ENCODE data around the gene RASGRF1.

The RASGRF1 gene

DNA sequence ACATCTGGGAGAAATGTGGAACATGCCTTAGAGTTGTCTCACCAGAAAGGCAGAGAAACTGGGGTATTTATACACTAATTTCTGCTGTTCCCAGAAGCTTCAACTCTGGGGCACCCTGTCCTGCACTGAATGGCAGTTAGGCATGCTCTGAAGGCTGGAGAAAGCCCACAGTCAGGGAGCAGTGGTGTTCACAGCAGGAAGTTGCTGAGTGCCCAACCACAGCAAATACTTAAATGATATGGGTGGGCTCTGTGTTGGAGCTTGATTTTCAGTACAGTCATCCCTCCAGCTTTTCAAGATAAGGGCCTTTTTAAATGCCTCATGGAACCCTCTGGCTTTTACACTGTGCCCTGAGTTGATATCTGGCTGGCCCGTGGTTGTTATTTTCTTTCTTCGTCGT lies 38.7 kb upstream of the RASGRF1 start:
- TF ChIP-seq, protein P1, sequence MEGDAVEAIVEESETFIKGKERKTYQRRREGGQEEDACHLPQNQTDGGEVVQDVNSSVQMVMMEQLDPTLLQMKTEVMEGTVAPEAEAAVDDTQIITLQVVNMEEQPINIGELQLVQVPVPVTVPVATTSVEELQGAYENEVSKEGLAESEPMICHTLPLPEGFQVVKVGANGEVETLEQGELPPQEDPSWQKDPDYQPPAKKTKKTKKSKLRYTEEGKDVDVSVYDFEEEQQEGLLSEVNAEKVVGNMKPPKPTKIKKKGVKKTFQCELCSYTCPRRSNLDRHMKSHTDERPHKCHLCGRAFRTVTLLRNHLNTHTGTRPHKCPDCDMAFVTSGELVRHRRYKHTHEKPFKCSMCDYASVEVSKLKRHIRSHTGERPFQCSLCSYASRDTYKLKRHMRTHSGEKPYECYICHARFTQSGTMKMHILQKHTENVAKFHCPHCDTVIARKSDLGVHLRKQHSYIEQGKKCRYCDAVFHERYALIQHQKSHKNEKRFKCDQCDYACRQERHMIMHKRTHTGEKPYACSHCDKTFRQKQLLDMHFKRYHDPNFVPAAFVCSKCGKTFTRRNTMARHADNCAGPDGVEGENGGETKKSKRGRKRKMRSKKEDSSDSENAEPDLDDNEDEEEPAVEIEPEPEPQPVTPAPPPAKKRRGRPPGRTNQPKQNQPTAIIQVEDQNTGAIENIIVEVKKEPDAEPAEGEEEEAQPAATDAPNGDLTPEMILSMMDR (conservative IDR thresholded peaks at IDR 0.05; ENCODE audit: low read depth, low read length), result no peak
- DNase-seq (ENCODE audit: low read depth), result no peak

DNA sequence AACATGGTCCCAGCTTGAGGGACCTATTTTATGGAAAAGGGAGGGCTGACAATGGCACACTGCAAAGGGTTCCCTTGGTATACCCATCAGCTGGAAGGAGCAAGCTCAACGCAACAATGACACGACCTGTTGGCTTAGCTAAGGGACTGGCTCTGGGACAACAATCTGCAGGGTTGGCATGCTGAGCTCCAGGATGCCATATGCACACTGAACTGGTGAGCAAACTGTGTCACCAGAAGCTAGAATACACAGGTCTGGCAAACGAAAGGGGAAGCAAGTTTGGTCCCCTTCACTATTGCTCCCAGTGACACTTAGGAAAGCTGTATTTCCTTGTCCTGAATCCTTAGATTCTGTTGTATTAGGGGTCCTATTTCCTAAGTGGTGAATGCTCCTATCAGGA lies 38.0 kb upstream of the RASGRF1 start:
- DNase-seq (ENCODE audit: low read depth), result no peak
- TF ChIP-seq, protein P1 (conservative IDR thresholded peaks at IDR 0.05; ENCODE audit: low read depth, low read length), result no peak
- no peak overlapping the region for H3K4me3 ChIP-seq (ENCODE audit: low read length)

More for the DNA sequence above, 38.7 kb upstream of the RASGRF1 start:
- no peak overlapping the region for H3K4me3 ChIP-seq (ENCODE audit: low read length)

DNA sequence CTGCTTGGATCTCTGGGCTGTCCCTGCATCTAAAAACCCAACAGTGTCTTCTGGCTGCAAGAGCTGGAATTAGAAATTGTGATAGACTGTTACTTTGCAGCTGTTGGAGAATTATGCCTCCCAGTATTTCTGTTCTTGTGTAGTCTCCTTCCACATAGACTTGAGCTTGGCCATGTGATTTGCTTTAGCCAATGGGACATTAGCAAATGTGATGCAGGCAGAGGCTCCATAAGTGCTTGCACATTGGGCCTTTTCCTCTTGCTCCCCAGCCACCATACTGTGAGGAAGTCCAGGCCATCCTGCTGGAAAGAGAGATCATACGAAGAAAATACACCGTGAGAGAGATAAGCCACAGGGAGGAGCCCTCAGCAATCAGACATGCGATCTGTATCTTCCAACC lies 33.8 kb upstream of the RASGRF1 start:
- H3K4me3 ChIP-seq (ENCODE audit: low read length), result no peak overlapping the region
- DNase-seq (ENCODE audit: low read depth), result no peak
- TF ChIP-seq, protein P1 (conservative IDR thresholded peaks at IDR 0.05; ENCODE audit: low read depth, low read length), result no peak

DNA sequence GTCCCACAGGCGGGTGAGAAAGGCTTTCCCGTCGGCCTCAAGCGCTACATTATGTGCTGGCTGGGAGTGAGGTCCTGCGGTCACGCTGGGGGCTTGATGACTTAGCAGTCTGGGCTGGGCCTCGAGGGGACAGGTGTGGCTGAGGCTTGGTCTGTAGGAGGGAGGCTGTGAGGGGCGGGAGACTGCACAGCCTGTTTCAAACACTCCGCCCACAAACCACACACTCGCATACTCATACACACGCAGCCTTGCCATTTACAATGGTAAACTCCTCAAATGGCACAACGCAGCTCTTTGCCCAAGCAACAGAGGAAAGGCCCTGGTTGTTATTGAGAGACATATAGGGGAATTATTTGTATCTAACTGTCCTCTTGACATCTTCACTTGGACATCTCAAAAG lies 32.4 kb upstream of the RASGRF1 start:
- TF ChIP-seq, protein P1 (conservative IDR thresholded peaks at IDR 0.05; ENCODE audit: low read depth, low read length), result no peak
- no peak overlapping the region for H3K4me3 ChIP-seq (ENCODE audit: low read length)
- no peak for DNase-seq (ENCODE audit: low read depth)

DNA sequence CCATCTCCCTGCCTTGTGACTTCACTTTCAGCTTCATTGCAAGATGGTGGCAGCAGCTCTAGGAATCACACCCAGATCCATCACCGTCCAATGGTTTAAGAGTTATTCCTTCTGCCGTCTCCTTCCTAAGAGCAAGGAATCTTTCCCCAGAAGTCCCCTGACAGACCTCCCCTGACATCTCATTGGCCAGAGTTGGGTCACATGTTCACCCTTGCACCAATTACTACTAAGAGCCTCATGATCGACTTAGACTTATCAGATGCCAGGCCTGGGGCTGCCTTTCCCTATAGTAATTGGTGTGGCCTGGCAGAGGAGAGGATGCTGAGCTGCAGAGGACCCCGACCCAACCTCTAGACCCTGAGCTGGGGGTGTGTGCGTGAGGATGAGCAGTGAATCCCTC lies 31.8 kb upstream of the RASGRF1 start:
- no peak for DNase-seq (ENCODE audit: low read depth)
- H3K4me3 ChIP-seq (ENCODE audit: low read length), result no peak overlapping the region
- TF ChIP-seq, protein P1 (conservative IDR thresholded peaks at IDR 0.05; ENCODE audit: low read depth, low read length), result no peak

DNA sequence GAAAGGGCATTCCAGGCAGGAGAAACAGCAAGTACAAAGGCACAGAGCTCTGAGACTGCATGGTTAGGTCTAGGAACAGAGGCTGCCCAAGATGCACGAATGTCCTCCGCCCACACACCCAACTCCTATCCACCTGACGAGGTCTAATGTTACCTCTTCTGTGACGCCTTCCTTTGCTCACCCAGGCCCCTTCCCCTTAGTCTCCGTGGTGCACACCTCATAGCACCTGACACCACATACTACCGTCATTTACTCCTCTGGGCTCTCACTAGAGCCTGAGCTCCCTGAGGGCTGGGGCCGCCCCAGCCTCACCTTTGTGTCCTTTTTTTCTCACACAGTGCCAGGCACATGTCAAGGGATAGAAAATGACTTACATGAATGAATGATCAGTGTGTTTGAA lies 31.0 kb upstream of the RASGRF1 start:
- TF ChIP-seq, protein P1 (conservative IDR thresholded peaks at IDR 0.05; ENCODE audit: low read depth, low read length), result no peak
- DNase-seq (ENCODE audit: low read depth), result no peak
- H3K4me3 ChIP-seq (ENCODE audit: low read length), result no peak overlapping the region

DNA sequence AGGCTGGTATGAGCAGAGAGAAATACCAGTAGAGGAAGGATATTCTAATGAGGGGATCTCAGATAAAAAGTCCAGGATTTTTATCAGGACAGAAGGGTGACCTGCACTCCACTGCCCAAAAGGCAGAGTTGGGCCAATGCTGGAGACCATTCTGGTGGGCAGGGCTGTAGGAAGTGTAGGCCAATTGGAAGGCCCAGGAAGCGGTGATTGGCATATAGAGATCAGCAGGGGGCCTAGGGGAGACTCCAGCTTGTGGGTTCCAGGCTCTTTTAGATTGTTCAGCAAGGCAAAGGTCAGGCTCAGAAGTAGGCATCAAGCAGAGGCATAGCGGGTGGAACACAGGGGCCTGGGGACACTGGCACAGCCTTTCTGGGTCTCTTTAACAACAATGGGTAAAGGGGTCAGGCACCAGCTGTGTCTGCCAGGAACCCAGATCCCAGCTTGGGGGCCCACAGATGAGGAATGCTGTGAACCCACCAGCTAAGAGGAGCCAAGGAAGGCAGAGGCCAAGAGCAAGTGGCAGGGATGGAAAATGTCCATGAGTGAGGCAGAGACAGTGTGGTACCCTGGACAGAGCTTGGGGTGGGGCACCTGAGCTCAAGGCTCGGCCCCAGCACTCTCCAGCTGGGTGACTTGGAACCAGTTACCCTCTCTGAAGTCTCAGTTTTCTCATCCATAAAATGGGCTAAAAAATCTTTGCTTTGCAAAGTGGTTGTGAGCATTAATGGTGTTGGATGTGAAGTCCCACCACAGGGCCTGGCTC lies 27.0 kb upstream of the RASGRF1 start:
- TF ChIP-seq, protein P1 (conservative IDR thresholded peaks at IDR 0.05; ENCODE audit: low read depth, low read length), result no peak
- H3K4me3 ChIP-seq (ENCODE audit: low read length), result no peak overlapping the region
- no peak for DNase-seq (ENCODE audit: low read depth)
